IgD-negative memory B cell (primary cell): ENCODE measurements around the gene ANTKMT. TPM values are rescaled to one million over a fixed set of nuclear protein-coding genes. Genes with fewer than 3 reads are reported as not detected.

Experiments used
- H3K27ac Mint-ChIP-seq, 3 donors: one replicate each; pipeline ENCODE4 v1.8.0; 2020 to 2022; ENCODE audit warnings: mild to moderate bottlenecking in 3 of 3, mixed read lengths in 3 of 3, moderate library complexity in 1 of 3
- H3K27me3 Mint-ChIP-seq: one replicate; pipeline ENCODE4 v1.8.0; 2021; ENCODE audit warnings: mixed read lengths
- H3K36me3 Mint-ChIP-seq: one replicate; pipeline ENCODE4 v1.8.0; 2020; ENCODE audit warnings: mild to moderate bottlenecking, mixed read lengths
- H3K4me1 Mint-ChIP-seq, 3 donors: one replicate each; pipeline ENCODE4 v1.8.0; 2020 to 2022; ENCODE audit warnings: mixed read lengths in 3 of 3, mild to moderate bottlenecking in 1 of 3
- H3K4me3 Mint-ChIP-seq, 4 donors: one replicate each; pipeline ENCODE4 v1.8.0; 2020 to 2022; ENCODE audit warnings: mild to moderate bottlenecking in 4 of 4, mixed read lengths in 4 of 4, moderate library complexity in 3 of 4
- H3K9me3 Mint-ChIP-seq, 3 donors: one replicate each; pipeline ENCODE4 v1.8.0; 2020 to 2021; ENCODE audit warnings: mixed read lengths in 3 of 3, mild to moderate bottlenecking in 1 of 3
- polyA plus RNA-seq: library from polyadenylated mRNA; unstranded; fragments of 300-500 nt; fragmentation: Illumina TruSeq; gene quantifications from one replicate; pipeline ENCODE4 v1.2.3, GENCODE V29; 2021

The ANTKMT gene
- polyA plus RNA-seq, 1 donor from 2014 or later, result 84.7 TPM

- Mint-ChIP-seq H3K27me3 (peaks cover 5% of the 10 kb centered on the region), H3K27ac (peak overlapping the region in 1 of 3 donors; percentile 95), H3K36me3 (no peaks in the 10 kb centered on the region), H3K9me3 (no peaks in the 10 kb centered on the region), H3K4me3 (peak overlapping the region in 2 of 4 donors; percentile 87 to 89), H3K4me1 (peaks cover 3 to 17% (median 13%) of the 10 kb centered on the region in 3 donors)
Observed at GRCh38 chr16:678209-678857, 42.6 kb upstream of the ANTKMT start.

GRCh38 chr16:678858-679813 lies 41.8 kb upstream of the ANTKMT start:
- no peaks in the 10 kb centered on the region for H3K9me3 Mint-ChIP-seq
- H3K4me1 Mint-ChIP-seq, result peaks cover 3 to 17% (median 13%) of the 10 kb centered on the region in 3 donors
- peak overlapping the region in 2 of 3 donors; percentile 80 to 95 for H3K27ac Mint-ChIP-seq
- H3K36me3 Mint-ChIP-seq, result no peaks in the 10 kb centered on the region
- H3K27me3 Mint-ChIP-seq, result peaks cover 5% of the 10 kb centered on the region
- peak overlapping the region; percentile 76 to 91 (median 88) for H3K4me3 Mint-ChIP-seq

DNA sequence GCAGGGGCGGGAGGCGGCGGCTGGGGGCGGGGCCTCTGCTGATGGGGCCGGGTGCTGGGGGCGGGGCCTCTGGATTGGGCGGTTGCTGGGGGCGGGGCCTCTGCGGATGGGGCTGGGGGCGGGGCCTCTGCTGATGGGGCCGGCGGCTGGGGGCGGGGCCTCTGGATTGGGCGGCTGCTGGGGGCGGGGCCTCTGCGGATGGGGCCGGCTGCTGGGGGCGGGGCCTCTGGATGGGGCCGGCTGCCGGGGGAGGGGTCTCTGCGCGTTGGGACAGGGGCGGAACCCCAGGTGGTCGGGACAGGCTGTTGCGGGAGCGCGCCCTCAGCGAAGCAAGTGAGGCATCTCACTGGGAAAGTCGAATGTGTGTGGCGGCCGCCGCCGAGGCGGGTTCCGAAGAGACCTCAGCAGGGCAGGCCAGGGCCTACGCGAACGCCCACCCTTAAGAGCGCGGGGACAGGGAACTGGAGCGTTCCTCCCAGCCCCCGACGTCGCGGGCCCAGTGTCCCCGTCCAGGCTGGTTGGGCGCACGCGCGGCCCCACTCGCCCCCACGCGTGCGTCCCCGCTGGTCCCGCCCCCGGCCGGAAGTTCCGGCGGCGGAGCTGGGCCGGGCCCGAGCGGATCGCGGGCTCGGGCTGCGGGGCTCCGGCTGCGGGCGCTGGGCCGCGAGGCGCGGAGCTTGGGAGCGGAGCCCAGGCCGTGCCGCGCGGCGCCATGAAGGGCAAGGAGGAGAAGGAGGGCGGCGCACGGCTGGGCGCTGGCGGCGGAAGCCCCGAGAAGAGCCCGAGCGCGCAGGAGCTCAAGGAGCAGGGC lies 40.9 kb upstream of the ANTKMT start, which contains the start of gene STUB1:
TSS of gene STUB1 (plus strand) at position 597 of the 811 bp plus-strand sequence. CDS start at position 713, 116 bp downstream.
- Mint-ChIP-seq H3K36me3 (no peaks in the 10 kb centered on the region), H3K27ac (peak within 1 kb of the TSS; percentile 80 to 95 (median 91)), H3K9me3 (no peaks in the 10 kb centered on the region), H3K4me1 (peaks cover 3 to 17% (median 13%) of the 10 kb centered on the region in 3 donors), H3K4me3 (peak within 1 kb of the TSS; percentile 81 to 93 (median 90)), H3K27me3 (peaks cover 5% of the 10 kb centered on the region)

- no peaks in the 10 kb centered on the region for H3K9me3 Mint-ChIP-seq
- peaks cover 3 to 17% (median 13%) of the 10 kb centered on the region in 3 donors for H3K4me1 Mint-ChIP-seq
- H3K27ac Mint-ChIP-seq, result peak overlapping the region in 2 of 3 donors; percentile 31 to 92
- peaks cover 2% of the 10 kb centered on the region for H3K27me3 Mint-ChIP-seq
- no peaks in the 10 kb centered on the region for H3K36me3 Mint-ChIP-seq
- H3K4me3 Mint-ChIP-seq, result peak overlapping the region; percentile 51 to 92 (median 84)
Observed at GRCh38 chr16:680625-680945, 40.4 kb upstream of the ANTKMT start.

- Mint-ChIP-seq H3K27me3 (peaks cover 2% of the 10 kb centered on the region), H3K4me3 (peak overlapping the region; percentile 39 to 92 (median 84)), H3K4me1 (peaks cover 3 to 17% (median 13%) of the 10 kb centered on the region in 3 donors), H3K27ac (peak overlapping the region in 1 of 3 donors; percentile 92), H3K9me3 (no peaks in the 10 kb centered on the region), H3K36me3 (no peaks in the 10 kb centered on the region)
Observed at GRCh38 chr16:680967-681745, 39.8 kb upstream of the ANTKMT start.

GRCh38 chr16:681746-682427 lies 39.1 kb upstream of the ANTKMT start:
- Mint-ChIP-seq H3K4me3 (peak overlapping the region; percentile 5 to 92 (median 84)), H3K27me3 (peaks cover under 1% of the 10 kb centered on the region), H3K4me1 (peaks cover 3 to 14% (median 10%) of the 10 kb centered on the region in 3 donors), H3K9me3 (no peaks in the 10 kb centered on the region), H3K36me3 (no peaks in the 10 kb centered on the region), H3K27ac (peak overlapping the region in 2 of 3 donors; percentile 63 to 92)

GRCh38 chr16:682493-683395 lies 38.2 kb upstream of the ANTKMT start:
- H3K27ac Mint-ChIP-seq, result peak overlapping the region; percentile 63 to 88 (median 81)
- no peaks in the 10 kb centered on the region for H3K27me3 Mint-ChIP-seq
- H3K4me3 Mint-ChIP-seq, result peak overlapping the region; percentile 81 to 90 (median 86)
- H3K9me3 Mint-ChIP-seq, result no peaks in the 10 kb centered on the region
- no peaks in the 10 kb centered on the region for H3K36me3 Mint-ChIP-seq
- peaks cover 3 to 12% (median 10%) of the 10 kb centered on the region in 3 donors for H3K4me1 Mint-ChIP-seq

DNA sequence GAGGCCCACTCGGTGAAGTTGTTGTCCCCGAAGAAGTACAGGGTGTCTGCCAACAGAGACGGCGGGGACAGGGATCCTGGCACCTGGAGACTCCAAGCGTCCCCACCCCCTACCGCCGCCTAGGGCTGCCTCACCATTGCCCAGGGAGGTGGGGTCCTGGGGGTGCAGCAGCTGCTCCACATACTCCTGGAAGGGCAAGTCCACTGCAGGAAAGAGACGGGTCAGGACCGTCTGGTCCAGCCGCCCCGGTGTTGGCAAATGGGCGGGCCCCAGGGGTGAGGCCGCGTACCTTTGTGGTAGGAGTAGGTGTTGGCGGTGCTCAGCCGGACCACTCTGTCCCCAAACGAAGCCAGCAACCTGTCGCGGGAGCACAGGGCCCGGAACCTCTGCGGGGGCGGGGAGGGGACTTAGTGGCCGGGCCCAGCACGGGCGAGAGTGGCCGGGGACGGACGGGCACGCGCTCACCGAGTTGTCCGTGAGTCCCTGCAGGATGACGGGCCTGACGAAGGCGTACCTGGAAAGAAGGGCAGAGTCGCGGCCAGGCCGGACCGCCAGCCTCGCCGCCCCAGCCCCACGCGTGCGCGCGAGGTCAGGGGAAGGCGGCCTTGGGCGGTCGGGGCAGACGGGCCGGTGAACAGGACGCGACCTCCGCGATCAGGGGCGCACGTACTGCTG lies 37.4 kb upstream of the ANTKMT start:
- no peaks in the 10 kb centered on the region for H3K9me3 Mint-ChIP-seq
- H3K27me3 Mint-ChIP-seq, result no peaks in the 10 kb centered on the region
- H3K4me3 Mint-ChIP-seq, result peak overlapping the region; percentile 81 to 90 (median 88)
- H3K27ac Mint-ChIP-seq, result peak overlapping the region; percentile 31 to 93 (median 39)
- H3K4me1 Mint-ChIP-seq, result peaks cover 3 to 12% (median 10%) of the 10 kb centered on the region in 3 donors
- H3K36me3 Mint-ChIP-seq, result no peaks in the 10 kb centered on the region

GRCh38 chr16:684071-684794 lies 36.7 kb upstream of the ANTKMT start, which contains the start of gene JMJD8:
TSS of gene JMJD8 (minus strand) at chr16:684334. CDS start at chr16:684319, 15 bp downstream.
- no peaks in the 10 kb centered on the region for H3K27me3 Mint-ChIP-seq
- peaks cover 3 to 14% (median 6%) of the 10 kb centered on the region in 3 donors for H3K4me1 Mint-ChIP-seq
- no peaks in the 10 kb centered on the region for H3K9me3 Mint-ChIP-seq
- H3K27ac Mint-ChIP-seq, result peak within 1 kb of the TSS; percentile 57 to 93 (median 90)
- no peaks in the 10 kb centered on the region for H3K36me3 Mint-ChIP-seq
- peak within 1 kb of the TSS; percentile 81 to 90 (median 90) for H3K4me3 Mint-ChIP-seq

GRCh38 chr16:684961-685696 lies 35.8 kb upstream of the ANTKMT start:
- Mint-ChIP-seq H3K27me3 (no peaks in the 10 kb centered on the region), H3K9me3 (no peaks in the 10 kb centered on the region), H3K27ac (peak overlapping the region in 2 of 3 donors; percentile 39 to 93), H3K4me3 (peak overlapping the region in 1 of 4 donors; percentile 59), H3K4me1 (peaks cover 3 to 16% (median 6%) of the 10 kb centered on the region in 3 donors), H3K36me3 (no peaks in the 10 kb centered on the region)

- no peaks in the 10 kb centered on the region for H3K36me3 Mint-ChIP-seq
- H3K27me3 Mint-ChIP-seq, result no peaks in the 10 kb centered on the region
- H3K4me3 Mint-ChIP-seq, result peak overlapping the region in 2 of 4 donors; percentile 45 to 76
- H3K27ac Mint-ChIP-seq, result peak overlapping the region in 1 of 3 donors; percentile 39
- no peaks in the 10 kb centered on the region for H3K9me3 Mint-ChIP-seq
- H3K4me1 Mint-ChIP-seq, result peaks cover 3 to 18% (median 7%) of the 10 kb centered on the region in 3 donors
Observed at GRCh38 chr16:685967-686366, 35.0 kb upstream of the ANTKMT start.
